H1 (cell line): ENCODE measurements around the gene NUP98. TPM values are rescaled to one million over a fixed set of nuclear protein-coding genes. Genes with fewer than 3 reads are reported as not detected.

ENCODE experiments used
- CTCF ChIA-PET: fragments of 300-600 bp; sonication (Branson Sonifier 250); formaldehyde crosslinking; loops from one replicate; lab custom pipeline; 2021; ENCODE audit not compliant: partially characterized antibody; lab: Charles Lee
- POLR2A ChIA-PET: fragments of 300-600 bp; sonication (Branson Sonifier 250); formaldehyde crosslinking; loops from one replicate; lab custom pipeline; 2021; ENCODE audit warnings: inconsistent platforms; ENCODE audit not compliant: partially characterized antibody; lab: Charles Lee
- DNase-seq, 2 experiments: peaks; one replicate each; pipeline versions ENCODE4 v3.0.0 to v3.0.0-alpha.2; 2010 to 2022; ENCODE audit warnings: low spot score in 2 of 2, low read depth in 1 of 2, mixed read lengths in 1 of 2
- FAIRE-seq: peaks from 2 replicates; lab custom pipeline; 2011; peaks lifted over from hg19 to GRCh38; lab: Jason Lieb, UNC
- H2AFZ ChIP-seq: 2 replicates; pipeline ENCODE4 v1.8.1; 2012; ENCODE audit warnings: low read length, inconsistent platforms
- H2AK5ac ChIP-seq: 2 replicates; pipeline ENCODE4 v1.6.1; 2013; ENCODE audit warnings: low read depth, low read length
- H2BK120ac ChIP-seq: replicated peaks from 2 replicates; pipeline ENCODE3; 2013; ENCODE audit warnings: low read depth, low read length, inconsistent platforms
- H2BK12ac ChIP-seq: 2 replicates; pipeline ENCODE4 v1.6.1; 2013; ENCODE audit warnings: low read depth, low read length
- H2BK15ac ChIP-seq: 2 replicates; pipeline ENCODE4 v1.6.1; 2013; ENCODE audit warnings: low read length
- H2BK20ac ChIP-seq: 2 replicates; pipeline ENCODE4 v1.6.1; 2013; ENCODE audit warnings: low read length
- H2BK5ac ChIP-seq: 2 replicates; pipeline ENCODE4 v1.6.1; 2013; ENCODE audit warnings: low read depth, low read length
- H3K14ac ChIP-seq: 2 replicates; pipeline ENCODE4 v1.6.1; 2013; ENCODE audit warnings: inconsistent platforms; ENCODE audit not compliant: insufficient read length
- H3K18ac ChIP-seq: 2 replicates; pipeline ENCODE4 v1.6.1; 2013; ENCODE audit warnings: low read length; ENCODE audit errors: extremely low read depth
- H3K23ac ChIP-seq: 2 replicates; pipeline ENCODE4 v1.6.1; 2013; ENCODE audit warnings: inconsistent platforms; ENCODE audit not compliant: insufficient read length
- H3K23me2 ChIP-seq: 2 replicates; pipeline ENCODE4 v1.6.1; 2013; ENCODE audit warnings: low read depth, low read length
- H3K27ac ChIP-seq: 2 replicates; pipeline ENCODE4 v1.6.1; 2011; ENCODE audit warnings: low read depth, low read length, inconsistent platforms
- H3K27me3 ChIP-seq, 4 experiments: replicated peaks in 1 of 4; 1 replicate in 1 of 4; 2 replicates in 3 of 4; pipeline versions ENCODE4 v1.6.1 to v1.8.1; 2011 to 2013; ENCODE audit warnings: low read length in 3 of 4, mild to moderate bottlenecking in 3 of 4, inconsistent platforms in 2 of 4, mixed read lengths in 2 of 4, moderate library complexity in 1 of 4; ENCODE audit not compliant: control insufficient read depth in 3 of 4, insufficient read depth in 3 of 4; ENCODE audit errors: extremely low read depth in 1 of 4
- H3K36me3 ChIP-seq, 4 experiments: 2 replicates each; pipeline versions ENCODE4 v1.6.1 to v1.8.1; 2011 to 2013; ENCODE audit warnings: mild to moderate bottlenecking in 4 of 4, low read length in 3 of 4, moderate library complexity in 2 of 4, control low read depth in 1 of 4, inconsistent platforms in 1 of 4; ENCODE audit not compliant: insufficient read depth in 4 of 4, control insufficient read depth in 2 of 4
- H3K4ac ChIP-seq: replicated peaks from 2 replicates; pipeline ENCODE3; 2013; ENCODE audit warnings: low read length, low read depth, mixed read lengths, inconsistent platforms; ENCODE audit not compliant: insufficient read length
- H3K4me1 ChIP-seq, 4 experiments: replicated peaks in 1 of 4; 1 replicate in 1 of 4; 2 replicates in 3 of 4; pipeline versions ENCODE4 v1.6.1 to v1.8.1; 2011 to 2013; ENCODE audit warnings: low read length in 3 of 4, inconsistent platforms in 2 of 4, mixed read lengths in 1 of 4; ENCODE audit not compliant: insufficient read depth in 4 of 4, control insufficient read depth in 3 of 4
- H3K4me2 ChIP-seq, 2 experiments: 2 replicates each; pipeline versions ENCODE4 v1.6.1 to v1.8.1; 2011 to 2013; ENCODE audit warnings: low read depth in 2 of 2, low read length in 2 of 2, control low read depth in 1 of 2, inconsistent platforms in 1 of 2, mild to moderate bottlenecking in 1 of 2; ENCODE audit not compliant: insufficient read depth in 1 of 2
- H3K4me3 ChIP-seq, 4 experiments: fragments of 200-600, 300-600 bp in 1 of 4; sonication (generic), shearing (Covaris generic), sonication (Bioruptor Twin) in 1 of 4; 2 replicates each; pipeline versions ENCODE4 v1.5.1 to v1.8.1; 2011 to 2016; ENCODE audit warnings: low read length in 4 of 4, low read depth in 3 of 4, control low read depth in 2 of 4, inconsistent platforms in 2 of 4, mild to moderate bottlenecking in 2 of 4, mixed read lengths in 1 of 4, moderate library complexity in 1 of 4; ENCODE audit not compliant: insufficient read depth in 2 of 4; ENCODE audit errors: extremely low read depth in 1 of 4
- H3K56ac ChIP-seq: replicated peaks from 2 replicates; pipeline ENCODE3; 2013; ENCODE audit warnings: low read depth, mild to moderate bottlenecking, mixed read lengths, low read length, inconsistent platforms; ENCODE audit not compliant: insufficient read length
- H3K79me1 ChIP-seq: 2 replicates; pipeline ENCODE4 v1.6.1; 2013; ENCODE audit warnings: low read depth, low read length, control low read depth
- H3K79me2 ChIP-seq, 2 experiments: 2 replicates each; pipeline versions ENCODE4 v1.6.1 to v1.8.1; 2012 to 2013; ENCODE audit warnings: low read length in 2 of 2, mild to moderate bottlenecking in 2 of 2, inconsistent platforms in 1 of 2; ENCODE audit not compliant: insufficient read depth in 2 of 2, control insufficient read depth in 1 of 2
- H3K9ac ChIP-seq, 4 experiments: replicated peaks in 1 of 4; 1 replicate in 1 of 4; 2 replicates in 3 of 4; pipeline versions ENCODE4 v1.6.1 to v1.8.1; 2011 to 2013; ENCODE audit warnings: low read depth in 3 of 4, low read length in 3 of 4, control low read depth in 2 of 4, mild to moderate bottlenecking in 2 of 4, moderate library complexity in 2 of 4, inconsistent platforms in 1 of 4; ENCODE audit errors: extremely low read depth in 1 of 4
- H3K9me3 ChIP-seq, 2 experiments: 2 replicates each; pipeline versions ENCODE4 v1.6.1 to v1.8.1; 2012 to 2013; ENCODE audit warnings: mild to moderate bottlenecking in 2 of 2, moderate library complexity in 2 of 2, control low read depth in 1 of 2, inconsistent platforms in 1 of 2, low read depth in 1 of 2, low read length in 1 of 2, mixed read lengths in 1 of 2; ENCODE audit not compliant: insufficient read depth in 2 of 2
- H4K20me1 ChIP-seq, 2 experiments: replicated peaks in 1 of 2; 2 replicates each; pipeline versions ENCODE3 to v1.8.1; 2011 to 2013; ENCODE audit warnings: inconsistent platforms in 2 of 2, low read length in 2 of 2, mild to moderate bottlenecking in 1 of 2; ENCODE audit not compliant: insufficient read depth in 2 of 2, control insufficient read depth in 1 of 2
- H4K5ac ChIP-seq: 2 replicates; pipeline ENCODE4 v1.6.1; 2013; ENCODE audit warnings: low read length, low read depth, mixed read lengths, inconsistent platforms; ENCODE audit not compliant: insufficient read length
- H4K8ac ChIP-seq: 2 replicates; pipeline ENCODE4 v1.8.0; 2013; ENCODE audit warnings: mild to moderate bottlenecking, moderate library complexity, low read length, inconsistent platforms; ENCODE audit not compliant: insufficient read depth; ENCODE audit errors: extremely low read depth
- H4K91ac ChIP-seq: replicated peaks from 2 replicates; pipeline ENCODE3; 2013; ENCODE audit warnings: low read length, mixed read lengths, inconsistent platforms; ENCODE audit not compliant: insufficient read length
- ASH2L ChIP-seq: fragments of 200-600, 300-600 bp; sonication (generic); IDR thresholded peaks from one replicate; pipeline ENCODE4 v1.7.1; 2017; ENCODE audit warnings: low read length
- HDAC2 ChIP-seq, 2 experiments: fragments of 300-600 bp in 1 of 2; sonication (generic) in 1 of 2; IDR thresholded peaks; 2 replicates each; pipeline ENCODE4 v1.6.1; 2011 to 2012; ENCODE audit warnings: low read depth in 2 of 2, low read length in 2 of 2, mild to moderate bottlenecking in 2 of 2, moderate library complexity in 2 of 2, borderline replicate concordance in 1 of 2, inconsistent platforms in 1 of 2
- MAX ChIP-seq: IDR thresholded peaks from 2 replicates; pipeline ENCODE4 v1.6.1; 2012; ENCODE audit warnings: inconsistent platforms
- RAD21 ChIP-seq, 2 experiments: IDR thresholded peaks in 1 of 2; conservative IDR thresholded peaks in 1 of 2; 2 replicates each; pipeline ENCODE4 v1.6.1; 2011; ENCODE audit warnings: low read depth in 2 of 2, low read length in 2 of 2, improper control_type of control experiment in 1 of 2, inconsistent platforms in 1 of 2, mild to moderate bottlenecking in 1 of 2, moderate library complexity in 1 of 2
- SIRT6 ChIP-seq: IDR thresholded peaks from one replicate; pipeline ENCODE4 v1.7.1; 2012; ENCODE audit warnings: low read length, inconsistent platforms
- TBP ChIP-seq: IDR thresholded peaks from 2 replicates; pipeline ENCODE4 v1.6.1; 2011; ENCODE audit warnings: low read depth, low read length, improper control_type of control experiment
- TCF12 ChIP-seq: IDR thresholded peaks from 2 replicates; pipeline ENCODE4 v1.6.1; 2011; ENCODE audit warnings: low read depth, mild to moderate bottlenecking, low read length
- USF2 ChIP-seq: IDR thresholded peaks from 2 replicates; pipeline ENCODE4 v1.6.1; 2011; ENCODE audit warnings: low read length, improper control_type of control experiment
- WGBS, 2 experiments: shearing (Covaris generic) in 1 of 2; methylation state at CpG; one replicate each; pipeline versions ENCODE4 v1.1.6 to v1.1.7; 2013 to 2015; ENCODE audit warnings: low lambda C conversion rate in 2 of 2, mixed read lengths in 2 of 2, inconsistent platforms in 1 of 2, low coverage in 1 of 2, missing lambda C conversion rate in 1 of 2; ENCODE audit not compliant: insufficient replicate concordance in 2 of 2, insufficient coverage in 1 of 2, insufficient read length in 1 of 2; ENCODE audit errors: extremely low coverage in 1 of 2, missing lambda C conversion rate in 1 of 2; 5-methylcytosine and 5-hydroxymethylcytosine counted together
- polyA plus RNA-seq, 7 experiments: library from polyadenylated mRNA; depleted of rRNA in 3 of 7; stranded (reverse) in 5 of 7; unstranded in 2 of 7; fragments of >200 nt in 5 of 7; fragments of 200-250 nt in 2 of 7; gene quantifications; 1 replicate in 5 of 7; 2 replicates in 1 of 7; 4 replicates in 1 of 7; pipeline versions ENCODE4 v1.2.1 to v1.2.3, GENCODE V29; 2011 to 2013; ENCODE audit warnings: missing spikeins in 2 of 7, mixed read lengths in 2 of 7
- total RNA-seq: library from RNA; stranded (reverse); fragmentation: NEBNext Ultra II Directional; extraction: Animal tissue kit (Norgen Biotek cat#: 25700); gene quantifications from 2 replicates; pipeline ENCODE4 v1.2.1, GENCODE V29; 2021

Gene NUP98
- total and polyA plus RNA-seq, 2 of the 8 experiments (the other 6 are each of a cell fraction or from before 2014, with no cell fraction given): 98.6 to 261 TPM

GRCh38 chr11:3841426-3842350 lies 44.3 kb upstream of the NUP98 start:
- H4K91ac ChIP-seq: peak overlapping the region; percentile 45
- FAIRE-seq: no peak
- H3K23me2 ChIP-seq: peaks cover 10% of the 10 kb centered on the region
- H3K4me3 ChIP-seq: peak overlapping the region; percentile 36 to 97 (median 59)
- no peak overlapping the region for H2BK15ac ChIP-seq
- H3K36me3 ChIP-seq: peaks cover 0 to 3% (median 0%) of the 10 kb centered on the region in 4 experiments; a peak in 1 of 8 replicates
- H3K79me2 ChIP-seq: peaks cover 8 to 35% of the 10 kb centered on the region in 2 experiments
- H2AFZ ChIP-seq: no peak overlapping the region
- H3K4me1 ChIP-seq: peaks cover 5 to 14% (median 8%) of the 10 kb centered on the region in 4 experiments; a peak in 4 of 7 replicates
- H2BK20ac ChIP-seq: no peak overlapping the region
- peak overlapping the region in 1 of 4 experiments; percentile 0; a peak in 1 of 7 replicates for H3K9ac ChIP-seq
- peaks cover 10 to 14% of the 10 kb centered on the region in 2 experiments for H4K20me1 ChIP-seq
- 29% methylated on average over 40 of the region's 44 CpGs; no CpG with 5 or more reads in 1 of the 2 experiments for WGBS, 2 experiments
- H3K23ac ChIP-seq: no peak overlapping the region
- H3K4me2 ChIP-seq: peak overlapping the region; percentile 75 to 85
- no peak overlapping the region for H3K14ac ChIP-seq
- peak overlapping the region; percentile 83 for H3K18ac ChIP-seq
- H3K56ac ChIP-seq: peak overlapping the region; percentile 25
- no peak overlapping the region for H2AK5ac ChIP-seq
- ChIA-PET POLR2A (interaction anchor here (0.6 to 5.7 kb wide), 4 partner anchors 13 to 427 kb away, joined by 3 to 29 read pairs (median 8); partner anchors contain the start of gene STIM1), CTCF (interaction anchor here (0.7 to 20.2 kb wide), 19 partner anchors 10 to 228 kb away, joined by 3 to 422 read pairs (median 5); partner anchors contain the start of gene STIM1)
- H3K27me3 ChIP-seq: peaks cover 0 to 3% (median 0%) of the 10 kb centered on the region in 4 experiments; a peak in 1 of 7 replicates
- H2BK5ac ChIP-seq: peak overlapping the region; percentile 71; the same call in 1 of the 2 replicates
- H3K9me3 ChIP-seq: no peaks in the 10 kb centered on the region
- DNase-seq: peak in 1 of 2 experiments; percentile 59
- peaks cover 14% of the 10 kb centered on the region for H3K79me1 ChIP-seq
- H4K8ac ChIP-seq: no peak overlapping the region; the same call in 1 of the 2 replicates
- H4K5ac ChIP-seq: peak overlapping the region; percentile 65
- no peak overlapping the region for H2BK12ac ChIP-seq
- no peak overlapping the region for H3K4ac ChIP-seq
- H2BK120ac ChIP-seq: no peak overlapping the region
- H3K27ac ChIP-seq: no peak overlapping the region
- no peak for TF ChIP-seq TCF12
- TF ChIP-seq TBP: peak; percentile 29; the same call in 1 of the 2 replicates
- peak; percentile 27 to 84; a peak in 1 of 4 replicates for TF ChIP-seq HDAC2 (IDR thresholded peaks at IDR 0.05; ENCODE audit: borderline replicate concordance in 1 of 2, low read depth in 2 of 2, low read length in 2 of 2)
- no peak for TF ChIP-seq SIRT6
- TF ChIP-seq MAX: peak; percentile 95
- no peak for TF ChIP-seq USF2
- TF ChIP-seq ASH2L: peak; percentile 12
- TF ChIP-seq RAD21 (IDR thresholded peaks at IDR 0.05 in 1 of 2, conservative IDR thresholded peaks at IDR 0.05 in 1 of 2; ENCODE audit: low read depth in 2 of 2, low read length in 2 of 2): peak; percentile 40 to 68; a peak in 3 of 4 replicates
